GM19328 (cell line): ENCODE results near the gene COX6A2.
"Not testable (repeated sequence)": the region's sequence is repeated elsewhere in the genome, so short reads cannot be mapped to it uniquely, and the experiment has no call there.

ENCODE experiments used
- ATAC-seq: cut with Tn5 transposase; IDR thresholded peaks from one replicate; pipeline ENCODE4 v1.9.1; 2021; ENCODE audit warnings: mild to moderate bottlenecking, moderate library complexity; ENCODE audit not compliant: unreplicated experiment

Gene COX6A2

GRCh38 chr16:31439023-31439422, 10.9 kb upstream of the COX6A2 start:
- ATAC-seq = not testable (repeated sequence)

- no peak for ATAC-seq
These were observed 10.3 kb upstream of the COX6A2 start for GRCh38 chr16:31438414-31438813.

- ATAC-seq = no peak
These were observed 8.3 kb upstream of the COX6A2 start for GRCh38 chr16:31436221-31437045.

- no peak for ATAC-seq
These were observed 7.4 kb upstream of the COX6A2 start for GRCh38 chr16:31435341-31436220.

GRCh38 chr16:31430380-31431052, 2.4 kb upstream of the COX6A2 start:
- ATAC-seq = no peak

GRCh38 chr16:31429796-31430195, 1.6 kb upstream of the COX6A2 start:
- no peak for ATAC-seq

GRCh38 chr16:31429314-31429713, 1.2 kb upstream of the COX6A2 start:
- no peak for ATAC-seq

- ATAC-seq = no peak
These were observed 583 bp upstream of the COX6A2 start for GRCh38 chr16:31428638-31429247.

GRCh38 chr16:31427441-31428278, 500 bp downstream of the COX6A2 start:
- ATAC-seq = no peak

GRCh38 chr16:31423801-31424200, 4.4 kb downstream of the COX6A2 start:
- no peak for ATAC-seq

GRCh38 chr16:31423241-31423640, 4.9 kb downstream of the COX6A2 start:
- no peak for ATAC-seq

GRCh38 chr16:31421587-31421986, 6.6 kb downstream of the COX6A2 start:
- no peak for ATAC-seq

GRCh38 chr16:31420037-31420436, 8.1 kb downstream of the COX6A2 start:
- no peak for ATAC-seq

- no peak for ATAC-seq
These were observed 10.2 kb downstream of the COX6A2 start for GRCh38 chr16:31417916-31418315.

- ATAC-seq = not testable (repeated sequence)
These were observed 11.1 kb downstream of the COX6A2 start for GRCh38 chr16:31417036-31417435.

GRCh38 chr16:31416371-31416770, 11.8 kb downstream of the COX6A2 start:
- no peak for ATAC-seq

GRCh38 chr16:31414706-31415105, 13.5 kb downstream of the COX6A2 start:
- no peak for ATAC-seq

GRCh38 chr16:31413943-31414342, 14.2 kb downstream of the COX6A2 start:
- no peak for ATAC-seq

GRCh38 chr16:31413381-31413780, 14.8 kb downstream of the COX6A2 start:
- ATAC-seq = no peak

- ATAC-seq = no peak
These were observed 15.4 kb downstream of the COX6A2 start for GRCh38 chr16:31412750-31413149.
